ENCODE data around the gene GCSAM. TPM values are rescaled to one million over a fixed set of nuclear protein-coding genes. Genes with fewer than 3 reads are reported as not detected.

GCSAM gene
- not detected in 2 replicates for total RNA-seq
- polyA plus RNA-seq: 0.66 and 1.7 TPM in 2 replicates

GRCh38 chr3:112132975-112133448 is at the start of gene GCSAM:
Gene GCSAM, minus strand, starts transcription at chr3:112133248. Its CDS starts 128 bp downstream, at chr3:112133120.
- no peak within 1 kb of the TSS for H3K4me3 ChIP-seq
- no peak for DNase-seq (ENCODE audit: low read depth in 1 of 2, low spot score in 1 of 2)
- no peaks in the 10 kb centered on the region for H3K9me3 ChIP-seq (ENCODE audit: low read depth)
- H3K27me3 ChIP-seq: no peaks in the 10 kb centered on the region
- no peaks in the 10 kb centered on the region for H3K36me3 ChIP-seq
- H3K4me1 ChIP-seq (ENCODE audit: low read depth): peaks cover 34% of the 10 kb centered on the region
- H3K27ac ChIP-seq: no peak within 1 kb of the TSS
- TF ChIP-seq CTCF (IDR thresholded peaks at IDR 0.05; ENCODE audit: low read depth, low read length): no peak

- DNase-seq (ENCODE audit: low read depth in 1 of 2, low spot score in 1 of 2): no peak
- Histone ChIP-seq H3K4me1 (ENCODE audit: low read depth) (no peaks in the 10 kb centered on the region), H3K36me3 (no peaks in the 10 kb centered on the region), H3K27ac (no peak overlapping the region), H3K4me3 (no peak overlapping the region), H3K27me3 (no peaks in the 10 kb centered on the region), H3K9me3 (ENCODE audit: low read depth) (no peaks in the 10 kb centered on the region)
- no peak for TF ChIP-seq CTCF (IDR thresholded peaks at IDR 0.05; ENCODE audit: low read depth, low read length)
Measured at GRCh38 chr3:112175646-112176045, 42.6 kb upstream of the GCSAM start.

GRCh38 chr3:112175037-112175436 is 42.0 kb upstream of the GCSAM start:
- Histone ChIP-seq H3K4me1 (ENCODE audit: low read depth) (no peaks in the 10 kb centered on the region), H3K4me3 (no peak overlapping the region), H3K27ac (no peak overlapping the region), H3K36me3 (no peaks in the 10 kb centered on the region), H3K27me3 (no peaks in the 10 kb centered on the region), H3K9me3 (ENCODE audit: low read depth) (no peaks in the 10 kb centered on the region)
- no peak for TF ChIP-seq CTCF (IDR thresholded peaks at IDR 0.05; ENCODE audit: low read depth, low read length)
- no peak for DNase-seq (ENCODE audit: low read depth in 1 of 2, low spot score in 1 of 2)

GRCh38 chr3:112171144-112171543 is 38.1 kb upstream of the GCSAM start:
- Histone ChIP-seq H3K27me3 (no peaks in the 10 kb centered on the region), H3K27ac (no peak overlapping the region), H3K36me3 (no peaks in the 10 kb centered on the region), H3K9me3 (ENCODE audit: low read depth) (no peaks in the 10 kb centered on the region), H3K4me3 (no peak overlapping the region), H3K4me1 (ENCODE audit: low read depth) (no peaks in the 10 kb centered on the region)
- TF ChIP-seq CTCF (IDR thresholded peaks at IDR 0.05; ENCODE audit: low read depth, low read length): no peak
- no peak for DNase-seq (ENCODE audit: low read depth in 1 of 2, low spot score in 1 of 2)

GRCh38 chr3:112170046-112170445 is 37.0 kb upstream of the GCSAM start:
- no peak for DNase-seq (ENCODE audit: low read depth in 1 of 2, low spot score in 1 of 2)
- Histone ChIP-seq H3K27me3 (no peaks in the 10 kb centered on the region), H3K27ac (no peak overlapping the region), H3K4me1 (ENCODE audit: low read depth) (no peaks in the 10 kb centered on the region), H3K4me3 (no peak overlapping the region), H3K9me3 (ENCODE audit: low read depth) (no peaks in the 10 kb centered on the region), H3K36me3 (no peaks in the 10 kb centered on the region)
- TF ChIP-seq CTCF (IDR thresholded peaks at IDR 0.05; ENCODE audit: low read depth, low read length): no peak

- H3K36me3 ChIP-seq: no peaks in the 10 kb centered on the region
- no peaks in the 10 kb centered on the region for H3K9me3 ChIP-seq (ENCODE audit: low read depth)
- no peak for DNase-seq (ENCODE audit: low read depth in 1 of 2, low spot score in 1 of 2)
- no peaks in the 10 kb centered on the region for H3K4me1 ChIP-seq (ENCODE audit: low read depth)
- H3K27me3 ChIP-seq: no peaks in the 10 kb centered on the region
- no peak for TF ChIP-seq CTCF (IDR thresholded peaks at IDR 0.05; ENCODE audit: low read depth, low read length)
- no peak overlapping the region for H3K27ac ChIP-seq
- H3K4me3 ChIP-seq: no peak overlapping the region
Measured at GRCh38 chr3:112167758-112168157, 34.7 kb upstream of the GCSAM start.

All from cardiac muscle cell (in vitro differentiated cells and primary cell).